Measurements from ENCODE around the gene CFLAR.

Gene CFLAR

DNA sequence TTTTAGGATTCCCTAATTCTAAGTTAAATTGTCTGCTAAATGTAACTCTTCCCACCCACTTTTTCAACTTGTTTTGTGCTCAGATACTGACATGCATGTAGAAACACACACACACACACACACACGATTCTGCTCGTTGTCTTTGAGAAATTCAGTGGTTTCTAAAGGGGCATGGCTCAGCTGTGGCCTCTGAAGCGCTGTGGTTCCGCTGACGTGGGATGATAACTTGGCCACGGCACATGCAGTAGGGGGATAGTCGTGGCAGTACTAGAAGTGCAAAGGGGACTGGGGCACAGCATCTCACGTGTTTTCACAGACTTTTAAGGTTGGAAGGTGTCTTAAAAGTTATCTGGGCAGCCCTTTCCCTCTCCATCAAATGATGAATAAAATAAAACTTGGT lies 85.4 kb downstream of the CFLAR start:
- H3K4me3 ChIP-seq (ENCODE audit: low read depth, low read length), result no peak overlapping the region
- no peak for DNase-seq (ENCODE audit: low read depth)
- TF ChIP-seq CTCF (conservative IDR thresholded peaks at IDR 0.05; ENCODE audit: low read depth, low read length), result no peak

DNA sequence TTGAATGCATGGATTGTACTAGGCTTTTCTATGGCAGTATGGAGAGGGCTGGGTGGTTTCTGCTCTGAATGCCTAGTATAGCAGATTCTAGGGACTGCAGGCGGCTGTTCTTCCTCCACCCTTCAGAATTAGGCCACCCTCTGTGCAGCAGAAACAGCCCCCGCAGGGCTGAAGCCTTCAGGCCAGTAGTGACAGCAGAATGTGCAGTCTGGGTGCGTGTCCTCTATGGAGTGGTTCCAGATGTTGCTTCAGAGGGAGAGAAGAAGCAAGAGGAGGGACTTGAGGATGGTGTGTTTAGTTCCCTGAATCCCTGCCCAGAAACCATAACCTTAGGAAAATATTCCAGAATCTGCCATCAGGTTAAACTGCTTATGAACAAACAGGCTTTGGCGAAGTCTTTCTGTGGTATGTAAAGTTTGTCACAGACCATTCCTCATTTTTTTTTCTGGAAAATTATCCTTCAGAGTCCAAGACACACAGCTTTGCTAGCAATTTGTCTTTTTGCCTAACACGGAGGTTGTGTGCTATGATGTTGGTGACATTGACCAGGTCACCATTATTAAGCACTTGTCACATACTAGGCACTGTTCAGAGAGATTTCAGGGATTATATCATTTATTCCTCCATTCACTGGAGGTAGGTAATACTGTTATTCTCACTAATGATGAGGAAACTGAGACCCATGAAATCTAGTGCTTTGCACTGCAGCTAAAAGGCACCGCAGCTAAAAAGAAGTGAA lies 88.1 kb downstream of the CFLAR start:
- H3K4me3 ChIP-seq (ENCODE audit: low read depth, low read length), result no peak overlapping the region
- peak; percentile 82 for DNase-seq (ENCODE audit: low read depth)
- TF ChIP-seq CTCF (conservative IDR thresholded peaks at IDR 0.05; ENCODE audit: low read depth, low read length), result no peak

DNA sequence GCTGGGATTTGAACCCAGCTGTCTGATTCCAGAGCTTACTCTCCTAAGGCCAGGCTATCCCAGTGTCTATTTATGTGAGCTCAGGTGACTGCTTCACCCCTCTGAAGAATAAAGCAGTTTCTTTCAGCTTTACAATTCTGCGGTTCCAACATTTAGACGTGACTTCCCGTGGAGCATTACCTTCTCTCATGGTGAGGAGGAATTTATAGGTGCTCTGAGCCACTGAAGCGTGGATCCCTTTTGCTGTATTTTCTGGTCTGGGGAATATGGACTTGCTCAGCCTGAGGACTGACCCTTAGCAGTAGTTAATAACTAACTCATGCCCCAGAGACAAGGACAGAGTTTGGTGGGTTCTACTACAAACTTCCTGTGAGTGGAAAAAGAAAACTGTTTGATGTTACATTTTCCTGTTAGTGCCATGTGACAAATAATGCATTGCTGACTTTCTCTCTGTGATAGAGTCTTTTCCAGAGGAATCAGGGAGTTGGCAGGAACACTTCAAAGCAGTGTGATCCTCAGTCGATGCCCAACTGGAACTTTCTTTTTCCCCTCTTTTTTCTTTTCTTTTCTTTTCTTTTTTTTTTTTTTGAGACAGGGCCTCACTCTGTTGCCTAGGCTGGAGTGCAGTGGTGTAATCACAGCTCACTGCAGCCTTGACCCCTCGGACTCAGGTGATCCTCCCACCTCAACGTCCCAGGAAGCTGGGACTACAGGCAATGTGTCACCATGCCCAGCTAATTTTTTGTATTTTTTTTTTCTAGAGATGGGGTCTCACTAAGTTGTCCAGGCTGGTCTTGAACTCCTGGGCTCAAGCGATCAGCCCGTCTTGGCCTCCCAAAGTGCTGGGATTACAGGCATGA lies 88.9 kb downstream of the CFLAR start:
- no peak for DNase-seq (ENCODE audit: low read depth)
- no peak overlapping the region for H3K4me3 ChIP-seq (ENCODE audit: low read depth, low read length)

GRCh38 chr2:201205515-201205849 lies 89.5 kb downstream of the CFLAR start:
- no peak for TF ChIP-seq CTCF (conservative IDR thresholded peaks at IDR 0.05; ENCODE audit: low read depth, low read length)
- DNase-seq (ENCODE audit: low read depth), result no peak
- H3K4me3 ChIP-seq (ENCODE audit: low read depth, low read length), result no peak overlapping the region

More for the DNA sequence above, 88.9 kb downstream of the CFLAR start:
- no peak for TF ChIP-seq CTCF (conservative IDR thresholded peaks at IDR 0.05; ENCODE audit: low read depth, low read length)

DNA sequence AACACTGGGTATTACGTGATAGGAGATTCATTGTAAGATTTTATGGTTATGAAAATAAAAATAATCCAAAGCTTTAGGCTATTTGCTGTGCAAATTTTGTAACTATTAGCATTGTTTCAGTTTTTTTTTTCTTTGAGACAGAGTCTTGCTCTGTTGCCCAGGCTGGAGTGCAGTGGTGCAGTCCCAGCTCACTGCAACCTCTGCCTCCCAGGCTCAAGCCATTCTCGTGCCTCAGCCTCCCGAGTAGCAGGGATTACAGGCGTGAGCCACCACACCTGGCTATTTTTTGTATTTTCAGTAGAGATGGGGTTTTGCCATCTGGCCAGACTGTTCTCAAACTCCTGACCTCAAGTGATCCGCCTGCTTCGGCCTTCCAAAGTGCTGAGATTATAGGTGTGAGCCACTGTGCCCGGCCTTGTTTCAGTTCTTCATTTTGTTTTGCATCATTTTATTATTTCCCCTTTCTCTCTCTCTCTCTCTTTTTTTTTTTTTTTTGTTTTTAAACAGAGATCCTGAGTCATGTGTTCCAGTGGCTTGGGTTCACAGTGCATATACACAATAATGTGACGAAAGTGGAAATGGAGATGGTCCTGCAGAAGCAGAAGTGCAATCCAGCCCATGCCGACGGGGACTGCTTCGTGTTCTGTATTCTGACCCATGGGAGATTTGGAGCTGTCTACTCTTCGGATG lies 92.7 kb downstream of the CFLAR start:
- TF ChIP-seq CTCF (conservative IDR thresholded peaks at IDR 0.05; ENCODE audit: low read depth, low read length), result no peak
- no peak overlapping the region for H3K4me3 ChIP-seq (ENCODE audit: low read depth, low read length)
- DNase-seq (ENCODE audit: low read depth), result no peak

DNA sequence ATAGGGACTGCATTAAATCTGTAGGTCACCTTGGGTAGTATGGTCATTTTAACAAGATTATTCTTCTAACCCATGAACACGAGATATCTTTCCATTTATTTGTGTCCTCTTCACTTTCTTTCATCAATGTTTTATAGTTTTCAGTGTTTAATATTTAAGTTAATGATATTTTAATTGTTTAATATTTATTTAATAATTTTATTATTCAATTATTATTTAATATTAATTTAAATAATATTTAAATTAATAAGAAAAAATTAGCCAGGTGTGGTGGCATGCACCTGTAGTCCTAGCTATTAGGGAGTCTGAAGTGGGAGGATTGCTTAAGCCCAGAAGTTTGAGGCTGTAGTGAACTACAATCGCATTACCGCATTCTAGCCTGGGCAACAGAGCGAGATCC lies 100.0 kb downstream of the CFLAR start:
- TF ChIP-seq CTCF (conservative IDR thresholded peaks at IDR 0.05; ENCODE audit: low read depth, low read length), result no peak
- H3K4me3 ChIP-seq (ENCODE audit: low read depth, low read length), result no peak overlapping the region
- no peak for DNase-seq (ENCODE audit: low read depth)

Measured in choroid plexus epithelial cell (primary cell).